Renal pelvis (tissue), 4 donors: ENCODE data around the gene TTC3. TPM values are rescaled to one million over a fixed set of nuclear protein-coding genes. Genes with fewer than 3 reads are reported as not detected.
A peak's percentile ranks its signal among the peaks of the same experiment; 100 is the strongest.

Source experiments
- DNase-seq: peaks from one replicate; pipeline ENCODE4 v3.0.0-alpha.2; 2013
- polyA plus RNA-seq, 3 donors: library from polyadenylated mRNA; unstranded; fragments of 120-200 nt; gene quantifications; one replicate each; pipeline ENCODE4 v1.2.1, GENCODE V29; 2013; ENCODE audit not compliant: insufficient read length in 3 of 3

TTC3 gene
- polyA plus RNA-seq, 3 donors = 162 to 185 (median 167) TPM

DNA sequence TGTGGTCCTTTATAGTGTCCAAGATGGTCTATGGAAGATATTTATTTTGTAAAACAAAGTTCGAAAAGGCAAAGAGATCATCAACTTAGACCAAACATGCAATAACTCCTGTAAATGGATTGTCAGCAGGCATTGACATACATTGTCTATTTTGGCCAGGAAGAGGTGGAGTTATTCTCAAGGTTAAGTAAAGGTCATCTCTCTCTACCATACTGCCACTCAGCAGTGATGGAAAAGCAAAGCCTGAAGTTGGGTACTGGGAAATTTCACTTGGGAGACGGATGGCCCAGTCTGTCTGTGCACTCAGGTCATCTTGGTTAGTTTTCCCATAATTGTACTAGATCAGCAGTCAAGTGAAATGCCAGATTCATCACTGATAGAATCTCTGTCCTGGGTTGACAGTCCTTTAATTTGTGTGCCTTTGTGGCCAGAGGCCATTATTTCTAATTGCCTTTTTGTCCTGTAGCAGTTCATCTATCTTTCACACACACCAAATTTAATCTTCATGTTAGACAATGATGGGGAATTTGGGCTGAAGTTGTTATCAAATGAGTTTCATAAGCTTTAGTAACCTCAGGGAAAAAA lies 17.7 kb upstream of the TTC3 start:
- no peak for DNase-seq

- no peak for DNase-seq
These were observed 15.4 kb upstream of the TTC3 start for GRCh38 chr21:37057614-37058013.

DNA sequence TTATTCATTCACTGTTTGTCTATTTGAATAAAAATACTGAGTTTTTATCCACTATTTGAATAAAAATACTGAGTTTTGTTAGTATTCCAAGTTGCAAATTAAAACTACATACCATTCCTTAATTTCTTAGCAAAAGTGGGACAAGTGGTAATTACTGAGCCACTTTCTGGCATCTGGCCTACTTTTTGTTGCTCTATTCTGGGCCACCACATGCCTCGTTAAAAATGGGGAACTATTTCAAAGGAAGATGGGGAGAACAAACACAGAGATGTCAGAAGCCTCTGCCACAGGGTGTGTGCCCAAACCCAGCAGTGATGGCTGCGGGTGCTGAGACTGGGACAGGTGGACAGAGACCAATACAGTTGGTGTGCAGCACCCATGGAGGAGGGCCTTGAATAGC lies 14.8 kb upstream of the TTC3 start:
- DNase-seq = no peak

GRCh38 chr21:37059181-37059580 lies 13.9 kb upstream of the TTC3 start:
- DNase-seq = no peak

DNA sequence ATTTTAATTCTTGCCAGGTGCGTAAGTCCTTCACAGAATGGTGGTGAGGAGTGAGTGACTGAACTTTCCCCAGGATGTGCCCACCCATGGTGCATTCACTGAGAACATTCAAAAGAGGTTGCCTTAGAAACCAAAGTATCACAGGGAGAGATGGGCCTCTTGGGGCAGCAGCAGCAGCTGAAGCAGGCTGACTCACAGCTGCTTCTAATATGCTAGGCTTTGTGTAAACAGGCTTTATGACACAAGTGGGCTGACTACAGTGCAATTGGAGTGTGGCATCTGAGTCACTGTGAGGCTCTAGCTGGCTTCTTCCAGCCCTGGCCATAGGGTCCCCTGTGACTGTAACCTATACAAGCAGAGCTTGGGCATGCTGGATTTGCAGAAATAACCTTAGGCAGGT lies 12.8 kb upstream of the TTC3 start:
- DNase-seq = peak; percentile 76

GRCh38 chr21:37061926-37062592 lies 11.0 kb upstream of the TTC3 start:
- DNase-seq = no peak

- DNase-seq = no peak
These were observed 10.5 kb upstream of the TTC3 start for GRCh38 chr21:37062593-37062935.

DNA sequence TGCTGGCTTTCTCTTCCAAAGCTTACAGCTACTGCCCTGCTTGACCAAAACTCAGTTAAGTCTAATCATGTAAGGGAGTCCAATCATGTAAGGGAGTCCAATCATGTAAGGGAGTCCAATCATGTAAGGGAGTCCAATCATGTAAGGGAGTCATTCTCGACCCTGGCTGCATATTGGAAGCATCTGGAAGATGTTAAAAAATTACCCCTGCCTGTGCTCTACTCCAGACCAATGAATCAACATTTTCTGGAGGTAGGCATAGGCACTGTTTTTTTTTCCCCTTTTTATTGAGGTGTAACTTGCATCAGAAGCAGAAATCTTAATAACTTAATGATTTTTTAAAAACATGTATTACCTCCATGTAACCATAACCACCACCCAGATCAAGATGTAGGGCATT lies 9.6 kb upstream of the TTC3 start:
- DNase-seq = no peak

- no peak for DNase-seq
These were observed 8.2 kb upstream of the TTC3 start for GRCh38 chr21:37064841-37065240.

DNA sequence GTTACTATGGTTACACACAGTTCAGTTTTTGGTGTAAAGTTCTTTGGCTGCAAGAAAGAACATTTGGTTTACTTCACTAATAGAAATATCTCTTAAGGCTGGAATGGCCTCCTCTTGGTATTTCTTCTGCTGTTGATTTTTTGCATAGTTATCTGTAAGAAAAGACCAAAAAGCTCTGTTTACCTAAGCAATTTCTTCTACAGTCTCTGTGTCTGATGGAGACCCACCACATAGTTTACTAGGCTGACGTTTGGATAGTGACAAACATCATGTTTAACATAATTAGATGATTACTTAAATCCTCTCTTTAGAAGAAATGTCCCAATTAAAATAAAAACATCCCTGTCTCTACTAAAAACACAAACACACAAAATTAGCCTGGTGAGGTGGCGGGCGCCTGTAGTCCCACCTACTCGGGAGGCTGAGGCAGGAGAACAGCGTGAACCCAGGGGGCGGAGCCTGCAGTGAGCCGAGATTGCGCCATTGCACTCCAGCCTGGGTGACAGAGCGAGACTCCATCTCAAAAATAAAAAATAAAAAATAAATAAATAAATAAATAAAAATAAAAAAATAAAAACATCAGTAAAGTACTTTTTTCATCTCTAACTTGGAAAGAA lies 7.4 kb upstream of the TTC3 start:
- no peak for DNase-seq

DNA sequence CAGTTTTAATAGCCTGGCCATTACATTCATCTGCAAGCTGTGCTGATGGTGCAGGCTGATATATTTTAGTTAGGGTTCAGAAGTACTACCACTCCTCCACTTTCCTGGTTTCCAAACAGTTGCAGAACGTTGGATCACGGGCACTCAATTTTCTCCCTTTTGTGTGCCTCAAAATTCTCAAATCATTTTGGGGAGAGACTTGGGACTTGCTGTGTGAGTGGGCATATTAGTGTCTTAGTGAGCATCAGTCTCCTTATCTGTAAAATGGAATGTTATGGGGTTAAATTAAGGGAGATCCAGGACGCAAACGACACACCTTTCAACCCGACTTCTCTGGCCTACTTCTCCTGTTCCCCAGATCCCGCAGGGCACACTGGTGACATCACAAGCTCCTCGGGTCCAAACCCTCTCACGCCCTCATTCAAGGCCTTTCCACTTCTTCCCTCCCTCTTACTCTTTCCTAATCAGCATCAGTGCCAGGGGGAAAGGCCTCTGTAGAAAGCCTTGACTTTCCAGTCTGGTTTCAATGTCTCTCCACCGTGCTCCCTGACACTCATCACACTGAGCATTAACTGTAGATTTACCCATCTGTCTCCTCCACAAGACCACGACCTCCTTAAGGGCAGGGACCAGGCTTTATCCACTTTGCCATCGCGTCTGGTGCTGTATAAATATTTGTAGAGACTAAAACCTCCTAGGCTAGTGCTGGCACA lies 1.3 kb upstream of the TTC3 start:
- peak; percentile 37 for DNase-seq

DNA sequence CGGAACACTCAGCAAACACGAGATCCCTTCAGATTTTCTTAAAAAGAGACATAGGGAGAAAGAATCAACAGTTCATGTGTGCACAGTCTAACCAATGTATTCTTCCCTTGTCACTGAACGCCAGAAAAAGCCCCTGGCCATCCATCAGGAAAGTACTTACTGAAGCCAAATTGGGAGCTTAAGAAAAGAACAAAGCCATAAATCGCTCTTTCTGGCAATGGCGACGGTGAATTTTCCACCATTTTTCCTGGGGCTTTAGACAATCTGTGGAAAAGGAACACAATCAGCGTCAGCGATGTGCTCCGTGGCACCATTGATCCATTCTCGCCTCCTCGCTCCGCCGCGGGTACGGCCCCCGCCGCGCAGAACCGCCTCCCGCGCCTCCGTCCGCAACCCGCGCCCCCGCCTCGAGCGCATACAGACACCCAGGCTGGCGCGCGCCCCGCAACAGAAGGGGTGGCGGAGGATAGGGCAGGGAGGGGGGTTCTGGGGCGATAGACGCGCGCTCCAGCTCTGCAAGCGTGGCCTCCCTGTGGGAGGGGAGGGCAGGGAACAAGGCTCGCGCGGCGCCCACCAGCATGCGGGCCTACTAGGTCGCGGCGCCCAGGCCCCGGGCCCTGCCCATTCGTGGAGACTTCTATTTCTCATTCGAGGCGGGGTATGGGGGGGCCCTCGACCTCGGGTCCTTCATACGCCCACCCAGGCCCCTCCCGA lies 623 bp upstream of the TTC3 start:
- peak; percentile 73 for DNase-seq

GRCh38 chr21:37073417-37074196 lies 553 bp downstream of the TTC3 start:
- DNase-seq = peak; percentile 43

GRCh38 chr21:37074197-37074510 lies 1.1 kb downstream of the TTC3 start:
- DNase-seq = no peak

GRCh38 chr21:37074546-37074945 lies 1.5 kb downstream of the TTC3 start:
- no peak for DNase-seq

DNA sequence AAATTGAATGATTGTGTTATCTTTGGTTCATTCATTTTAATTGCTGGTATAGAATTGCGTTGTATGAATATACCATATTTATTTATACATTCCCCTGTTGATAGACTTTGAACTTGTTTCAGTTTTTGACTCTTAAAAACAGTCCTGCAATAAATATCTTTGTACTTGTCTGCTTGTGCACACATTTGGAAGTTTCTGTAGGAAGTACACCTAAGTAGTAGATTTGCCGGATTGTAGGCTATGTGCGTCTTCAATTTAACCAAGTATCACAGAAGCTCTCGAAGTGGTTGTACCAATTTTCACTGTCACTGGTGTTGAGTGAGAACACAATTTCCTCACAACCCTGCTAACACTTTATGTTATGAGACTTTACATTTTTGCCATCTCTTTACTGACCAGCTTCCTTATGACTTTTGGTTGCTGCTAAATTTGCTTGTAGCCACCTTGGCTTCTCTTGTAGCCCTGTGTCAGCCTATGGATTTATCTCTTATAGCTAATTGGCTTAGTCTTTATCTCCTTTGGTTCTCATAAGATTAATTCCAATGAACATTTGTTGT lies 2.2 kb downstream of the TTC3 start:
- DNase-seq = no peak

DNA sequence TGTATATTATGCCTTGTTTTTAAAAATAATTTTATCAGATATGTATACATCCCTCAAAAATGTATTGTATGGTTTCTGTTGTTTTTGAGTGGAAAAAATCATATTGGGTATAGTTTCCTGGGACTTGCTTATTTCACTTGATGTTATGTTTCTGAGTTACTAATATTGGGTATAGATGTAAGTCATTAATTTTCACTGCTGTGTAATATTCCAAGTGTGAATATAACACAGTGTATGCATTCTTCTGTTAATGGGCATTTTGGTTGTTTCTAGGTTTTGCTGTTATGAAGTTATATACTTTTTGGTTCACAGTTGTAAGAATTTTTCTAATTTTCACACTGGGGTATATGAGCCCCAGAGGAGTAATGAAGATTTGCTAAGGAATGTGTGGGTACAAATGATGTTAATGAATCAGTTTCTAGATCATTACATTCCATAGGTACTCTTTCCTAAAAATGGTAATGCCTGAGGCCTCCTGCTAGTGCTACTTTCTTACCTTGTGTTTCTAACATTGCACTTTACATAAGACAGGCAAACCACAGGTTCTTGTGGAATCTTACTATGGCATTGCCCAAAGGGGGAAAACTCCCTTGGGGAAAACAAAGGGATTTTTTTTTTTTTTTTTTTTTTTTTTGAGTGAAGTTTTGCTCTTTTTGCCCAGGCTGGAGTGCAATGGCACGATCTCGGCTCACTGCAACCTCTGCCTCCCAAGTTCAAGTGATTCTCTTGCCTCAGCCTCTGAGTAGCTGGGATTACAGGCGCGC lies 3.2 kb downstream of the TTC3 start:
- no peak for DNase-seq

DNA sequence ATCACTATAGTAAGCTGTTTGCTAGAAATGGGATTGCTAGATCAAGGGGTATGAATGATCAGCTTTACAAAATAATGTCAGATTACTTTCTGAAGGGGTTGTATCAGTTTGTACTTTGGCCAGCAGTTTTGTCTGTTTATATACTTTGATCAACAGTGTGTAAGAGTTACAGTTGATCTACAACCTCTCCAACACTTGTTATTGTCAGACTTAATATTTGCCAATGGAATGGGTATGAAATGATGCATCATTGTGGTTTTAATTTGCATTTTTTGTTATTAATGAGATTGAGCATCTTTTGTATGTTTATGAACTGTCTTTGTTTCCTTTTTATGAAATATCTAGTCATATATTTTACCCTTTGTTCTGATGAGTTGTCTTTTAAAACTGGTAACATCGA lies 4.3 kb downstream of the TTC3 start:
- no peak for DNase-seq

- DNase-seq = no peak
These were observed 6.3 kb downstream of the TTC3 start for GRCh38 chr21:37079211-37079824.

DNA sequence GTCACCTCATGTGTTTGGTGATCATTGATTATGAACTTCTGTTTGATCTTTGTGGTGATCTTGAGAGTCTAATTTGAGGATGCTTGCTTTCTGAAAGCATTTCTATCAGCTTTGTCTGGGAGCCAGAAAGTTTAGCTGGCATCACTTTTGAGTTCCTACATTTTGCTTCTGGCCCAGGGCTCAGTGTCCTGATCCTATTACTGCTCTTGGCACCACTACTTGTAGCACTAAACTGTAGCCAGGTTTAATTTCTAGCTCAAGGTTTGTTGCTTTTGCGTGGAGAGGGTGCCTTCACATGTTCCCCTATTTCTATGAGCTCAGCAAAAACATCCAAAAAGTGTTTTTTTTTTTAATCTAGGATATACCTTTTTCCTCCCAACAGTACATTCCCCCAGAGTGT lies 9.3 kb downstream of the TTC3 start:
- DNase-seq = no peak
